Fibroblast of skin of right biceps (primary cell): ENCODE measurements around the gene CDK3.

Experiments used
- DNase-seq: peaks from one replicate; pipeline ENCODE4 v3.0.0-alpha.2; 2013

The CDK3 gene

DNA sequence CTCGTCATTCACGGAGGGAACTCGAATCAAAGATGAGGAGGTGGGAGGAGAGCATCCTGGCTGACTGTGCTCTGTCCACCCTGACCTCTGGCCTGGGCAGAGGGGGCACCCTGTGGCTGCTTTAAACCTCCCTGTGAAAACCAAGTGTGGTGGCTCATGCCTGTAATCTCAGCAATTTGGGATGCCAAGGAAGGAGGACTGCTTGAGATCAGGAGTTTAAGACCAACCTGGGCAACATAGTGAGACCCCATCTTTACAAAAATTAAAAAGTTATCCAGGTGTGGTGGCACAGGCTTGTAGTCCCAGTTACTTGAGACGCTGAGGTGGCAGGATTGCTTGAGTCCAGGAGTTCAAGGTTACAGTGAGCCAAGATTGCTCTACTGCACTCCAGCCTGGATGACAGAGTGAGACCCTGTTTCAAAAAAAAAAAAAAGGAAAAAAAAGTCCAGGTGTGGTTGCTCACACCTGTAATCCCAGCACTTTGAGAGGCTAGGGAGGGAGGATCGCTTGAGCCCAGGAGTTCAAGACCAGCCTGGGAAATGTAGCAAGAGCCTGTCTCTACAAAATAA lies 5.8 kb upstream of the CDK3 start:
- no peak for DNase-seq

GRCh38 chr17:75995385-75995925 lies 5.2 kb upstream of the CDK3 start:
- no peak for DNase-seq

DNA sequence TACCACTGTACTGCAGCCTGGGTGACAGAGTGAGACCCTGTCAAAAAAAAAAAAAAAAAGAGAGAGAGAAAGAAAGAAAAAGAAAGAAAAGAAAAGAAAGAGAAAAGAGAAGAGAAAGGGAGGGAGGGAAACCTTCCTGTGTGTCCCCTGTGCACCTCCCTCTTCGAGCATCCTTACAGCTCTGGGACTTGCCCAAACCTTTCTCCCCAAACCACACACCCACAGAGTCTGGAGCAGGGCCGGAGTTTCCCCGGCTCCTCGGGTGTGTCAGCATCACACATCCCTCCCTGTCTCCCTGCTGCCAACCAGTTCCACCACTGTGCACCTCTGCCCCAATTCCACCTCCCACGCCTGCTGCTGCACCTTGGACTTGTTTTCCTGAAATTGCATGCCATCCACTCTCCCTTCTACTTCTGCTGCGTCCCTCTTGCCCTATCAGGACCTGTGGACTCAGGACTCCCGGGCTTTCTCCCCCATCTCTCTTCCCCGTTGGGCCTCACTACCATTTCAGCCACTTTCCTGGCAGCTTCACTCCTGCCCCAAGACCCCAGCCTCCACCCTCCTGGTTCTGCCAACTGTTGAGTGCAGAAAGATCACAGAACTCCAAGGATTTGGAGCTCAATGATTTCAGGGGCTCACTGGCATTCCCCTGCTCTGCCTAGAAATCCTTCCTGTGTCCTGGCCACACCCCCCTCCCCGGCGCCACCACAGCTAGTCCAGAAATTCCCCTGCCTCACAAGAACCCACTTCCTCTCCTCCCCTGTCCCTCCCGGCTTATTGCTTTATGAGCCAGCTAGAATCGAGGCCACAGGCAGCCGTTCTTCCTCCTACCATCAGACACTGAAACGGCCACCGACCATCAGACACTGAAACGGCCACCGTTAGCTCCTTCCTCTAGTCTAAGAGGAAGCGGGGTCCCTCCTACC lies 3.7 kb upstream of the CDK3 start:
- peak; percentile 73 for DNase-seq

DNA sequence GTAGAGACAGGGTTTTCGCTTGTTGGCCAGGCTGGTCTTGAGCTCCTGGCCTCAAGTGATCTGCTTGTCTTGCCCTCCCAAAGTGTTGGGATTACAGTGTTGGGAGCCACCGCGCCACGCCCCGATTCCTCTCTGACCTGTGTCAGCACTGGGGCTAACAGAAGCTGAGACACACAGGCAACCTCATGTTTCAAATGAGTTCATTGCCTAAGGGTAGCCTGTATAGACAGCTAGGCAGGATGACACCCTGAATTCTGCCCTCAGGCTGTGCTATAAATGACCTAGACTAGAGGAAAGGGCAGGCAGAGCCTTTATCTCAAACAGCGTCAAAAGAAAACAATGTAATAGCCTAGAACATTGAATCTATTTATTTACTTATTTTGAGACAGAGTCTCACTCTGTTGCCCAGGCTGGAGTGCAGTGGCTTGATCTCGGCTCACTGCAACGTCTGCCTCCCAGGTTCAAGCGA lies 2.3 kb upstream of the CDK3 start:
- no peak for DNase-seq

- DNase-seq = peak; percentile 40
These were observed 470 bp upstream of the CDK3 start for GRCh38 chr17:76000016-76000754.

GRCh38 chr17:76002100-76002499 lies 1.4 kb downstream of the CDK3 start:
- no peak for DNase-seq

DNA sequence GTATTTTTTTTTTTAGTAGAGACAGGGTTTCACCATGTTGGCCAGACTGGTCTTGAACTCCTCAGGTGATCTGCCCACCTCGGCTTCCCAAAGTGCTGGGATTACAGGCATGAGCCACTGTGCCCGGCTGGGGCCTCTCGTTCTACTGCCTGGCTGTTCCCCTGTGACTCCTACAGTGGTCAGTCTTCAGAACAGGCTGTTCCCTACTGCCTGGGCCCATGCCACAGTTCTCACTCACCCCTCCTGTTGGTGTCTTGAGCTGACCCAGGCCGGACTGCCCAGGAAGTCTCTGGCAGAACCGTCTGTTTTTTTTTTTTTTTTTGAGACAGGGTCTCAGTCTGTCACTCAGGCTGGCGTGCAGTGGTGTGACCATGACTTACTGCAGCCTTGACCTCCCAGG lies 3.3 kb downstream of the CDK3 start:
- no peak for DNase-seq

DNA sequence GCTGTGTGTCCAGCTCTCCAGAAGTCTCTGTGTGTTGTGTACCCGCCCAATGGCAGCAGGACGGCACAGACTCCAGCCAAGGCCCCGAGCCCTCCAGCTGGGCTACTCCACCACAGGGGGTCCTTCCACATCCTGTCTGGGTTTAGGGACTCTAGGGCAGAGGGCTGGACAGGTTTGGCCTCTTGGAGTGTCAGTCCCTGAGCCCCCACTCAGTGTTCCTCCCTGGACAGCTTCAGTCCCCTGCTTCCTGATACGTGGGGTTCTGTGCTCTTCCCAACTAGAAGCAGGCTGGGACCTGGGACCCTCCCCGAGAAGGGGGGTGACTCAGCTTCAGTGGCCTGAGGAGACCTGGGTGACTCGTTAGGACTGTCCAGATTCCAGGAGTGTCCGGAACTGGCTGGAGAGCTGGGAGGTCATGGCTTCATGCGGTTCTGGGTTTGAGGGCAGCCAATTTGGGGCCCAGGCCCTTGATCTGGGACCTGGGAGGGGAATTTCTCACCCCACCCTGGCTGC lies 4.2 kb downstream of the CDK3 start:
- peak; percentile 14 for DNase-seq

DNA sequence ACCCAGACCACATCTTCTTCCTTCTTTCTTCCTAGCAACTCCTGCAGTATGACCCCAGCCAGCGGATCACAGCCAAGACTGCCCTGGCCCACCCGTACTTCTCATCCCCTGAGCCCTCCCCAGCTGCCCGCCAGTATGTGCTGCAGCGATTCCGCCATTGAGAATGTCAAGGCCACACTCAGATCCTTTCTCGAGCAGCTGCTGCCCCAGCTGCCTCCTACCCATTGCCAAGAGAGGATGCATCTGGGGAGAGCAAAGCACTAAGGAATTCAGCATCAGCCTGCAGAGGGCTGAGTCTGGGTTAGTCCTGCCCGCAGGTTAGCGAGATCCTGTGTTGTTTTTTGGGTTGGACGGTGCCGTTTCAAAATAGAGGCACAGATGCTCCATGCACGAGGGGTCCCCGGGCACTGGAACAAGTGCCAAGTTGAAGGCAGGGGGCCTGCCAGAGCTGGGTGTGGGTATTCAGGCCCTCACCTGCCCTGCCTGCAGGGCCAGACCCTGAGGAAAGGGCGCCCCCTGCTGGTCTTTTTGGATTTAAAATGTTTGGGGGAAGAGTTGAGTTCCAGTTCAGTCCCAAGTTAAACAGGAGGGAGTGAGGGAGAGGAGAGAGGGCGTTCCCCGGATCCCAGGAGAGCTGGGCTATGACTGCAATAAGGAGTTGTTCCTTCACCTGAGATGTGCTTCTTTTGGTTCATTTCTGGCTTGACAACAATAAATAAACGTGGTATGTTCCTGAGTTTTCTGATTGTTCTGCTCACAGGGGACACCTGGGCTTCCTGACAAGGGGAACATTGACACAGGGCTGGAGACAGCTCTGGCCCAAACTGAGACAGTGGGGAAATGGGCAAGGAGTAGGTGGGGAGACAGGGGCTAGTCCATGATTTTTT lies 4.9 kb downstream of the CDK3 start:
- DNase-seq = peak; percentile 61

DNA sequence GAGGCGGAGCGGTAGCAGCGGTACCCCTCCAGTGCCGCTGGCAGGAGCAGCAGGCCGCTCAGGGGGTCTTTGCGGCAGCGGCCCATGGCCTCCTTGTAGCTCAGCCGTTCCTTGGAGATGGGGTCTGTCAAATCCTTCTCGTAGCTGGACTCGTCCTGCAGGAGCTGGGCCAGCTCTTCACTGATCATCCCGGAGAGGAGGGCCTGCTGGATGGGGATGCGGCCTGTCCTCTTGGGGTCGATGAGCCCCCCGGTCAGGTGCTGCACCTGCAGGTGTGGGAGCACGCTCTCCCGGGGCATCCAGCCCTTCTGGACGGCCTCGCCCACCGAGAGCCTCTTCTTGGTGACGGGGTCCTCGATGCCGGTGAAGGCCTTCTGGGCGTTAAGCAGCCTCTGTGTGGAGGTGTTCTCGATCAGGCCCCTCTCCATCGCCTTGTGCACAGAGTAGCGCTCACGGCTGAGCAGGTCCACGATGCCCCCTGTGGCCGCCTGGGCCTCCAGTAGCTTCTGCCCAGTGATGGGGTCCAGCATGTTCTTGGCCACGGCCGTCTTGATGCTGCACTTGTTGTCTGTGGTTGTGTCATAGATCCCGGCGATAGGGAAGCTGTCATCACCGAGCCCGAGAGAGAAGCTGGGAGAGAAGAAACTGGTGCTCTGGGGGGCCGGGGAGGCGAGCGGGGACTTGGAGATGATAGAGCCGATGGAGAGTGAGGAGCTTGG lies 6.6 kb downstream of the CDK3 start:
- no peak for DNase-seq

DNA sequence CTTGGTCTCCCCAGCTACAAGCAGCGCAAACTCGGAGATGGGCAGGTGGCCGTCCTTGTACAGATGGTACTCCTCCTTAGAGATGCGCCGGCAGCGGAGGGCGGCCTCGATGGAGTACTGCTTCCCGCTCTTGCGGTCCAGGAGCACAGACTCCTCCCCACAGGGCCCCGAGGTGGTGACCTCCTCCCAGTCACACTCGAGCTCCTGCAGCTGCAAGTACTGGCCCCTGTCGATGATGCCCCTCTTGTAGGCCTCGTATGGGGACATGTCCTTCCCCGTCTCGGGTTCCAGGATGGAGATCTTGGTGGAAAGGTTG lies 7.2 kb downstream of the CDK3 start:
- DNase-seq = no peak

DNA sequence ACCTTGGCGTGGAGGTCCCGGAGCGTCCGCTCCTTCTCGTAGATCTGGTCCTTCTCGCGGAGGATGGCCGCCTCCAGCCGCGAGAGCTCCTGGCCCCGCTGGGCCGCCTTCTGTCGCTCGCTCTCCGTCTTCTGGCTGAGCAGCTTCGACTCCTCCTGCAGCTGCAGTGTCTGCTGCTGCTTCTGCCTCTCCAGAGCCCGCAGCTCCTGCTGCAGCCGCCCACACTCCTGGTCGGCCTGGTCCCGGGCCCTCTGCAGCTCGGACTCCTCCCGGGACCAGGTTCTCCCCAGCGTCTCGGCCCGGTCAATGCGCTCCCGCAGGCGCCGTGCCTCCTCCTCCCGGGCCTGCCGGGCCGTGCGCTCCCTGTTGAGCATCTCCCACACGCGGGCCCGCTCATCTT lies 7.6 kb downstream of the CDK3 start:
- no peak for DNase-seq

DNA sequence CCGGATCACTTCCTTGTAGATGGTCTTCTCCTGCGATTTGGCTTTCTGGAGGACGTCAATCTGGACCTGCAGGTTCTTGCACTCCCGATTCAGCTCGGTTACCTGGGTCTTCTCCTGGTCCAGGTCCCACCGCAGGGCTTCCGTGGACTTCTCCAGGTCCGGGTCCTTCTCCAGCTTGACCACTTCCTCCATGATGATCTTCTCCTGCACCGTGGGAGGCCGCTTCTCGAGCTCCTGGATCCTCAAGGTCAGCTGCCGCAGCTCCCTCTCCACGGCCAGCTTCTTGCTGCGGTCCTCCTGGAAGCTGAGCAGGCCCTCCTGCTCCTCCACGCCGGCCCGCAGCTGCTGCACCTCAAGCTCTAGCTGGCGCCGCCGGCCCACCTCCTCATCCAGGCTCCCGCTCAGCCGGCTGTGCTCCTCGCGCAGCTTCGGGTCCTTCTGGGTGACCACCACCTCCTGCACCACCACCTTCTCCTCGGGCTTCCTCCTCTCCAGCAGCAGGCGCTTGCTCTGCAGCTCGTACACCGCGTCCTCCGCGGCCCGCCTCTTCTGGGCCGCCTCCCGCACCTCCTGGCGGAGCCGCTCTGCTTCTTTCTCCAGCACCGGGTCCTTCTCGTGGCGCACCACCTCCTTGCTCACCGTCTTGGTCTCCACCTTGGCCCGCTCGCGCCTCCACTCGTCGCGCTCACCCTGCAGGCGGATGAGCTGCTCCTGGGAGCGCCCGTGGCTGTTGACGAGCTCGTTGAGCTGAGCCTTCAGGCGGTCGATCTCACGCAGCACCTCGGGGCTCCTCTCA lies 8.2 kb downstream of the CDK3 start:
- no peak for DNase-seq

DNA sequence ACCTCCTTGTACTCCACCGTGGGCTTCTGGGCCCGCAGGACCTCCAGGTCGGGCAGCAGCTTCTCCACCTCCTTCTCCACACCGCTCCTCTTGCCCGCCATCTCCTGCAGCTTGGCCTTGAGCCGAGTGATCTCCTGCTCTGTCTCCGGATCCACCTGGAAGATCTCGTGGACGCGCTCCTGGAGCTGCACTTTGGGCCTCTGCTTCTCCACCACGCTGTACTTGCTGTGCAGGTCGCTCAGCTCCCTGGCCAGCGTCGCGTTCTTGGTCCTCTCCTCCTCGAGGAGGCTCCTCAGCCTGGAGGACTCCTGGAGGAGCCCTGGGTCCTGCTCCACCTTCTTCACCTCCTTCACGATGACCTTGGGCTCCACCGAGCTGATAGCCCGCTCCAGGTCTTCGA lies 8.8 kb downstream of the CDK3 start:
- DNase-seq = no peak

GRCh38 chr17:76009969-76010661 lies 9.5 kb downstream of the CDK3 start:
- no peak for DNase-seq

DNA sequence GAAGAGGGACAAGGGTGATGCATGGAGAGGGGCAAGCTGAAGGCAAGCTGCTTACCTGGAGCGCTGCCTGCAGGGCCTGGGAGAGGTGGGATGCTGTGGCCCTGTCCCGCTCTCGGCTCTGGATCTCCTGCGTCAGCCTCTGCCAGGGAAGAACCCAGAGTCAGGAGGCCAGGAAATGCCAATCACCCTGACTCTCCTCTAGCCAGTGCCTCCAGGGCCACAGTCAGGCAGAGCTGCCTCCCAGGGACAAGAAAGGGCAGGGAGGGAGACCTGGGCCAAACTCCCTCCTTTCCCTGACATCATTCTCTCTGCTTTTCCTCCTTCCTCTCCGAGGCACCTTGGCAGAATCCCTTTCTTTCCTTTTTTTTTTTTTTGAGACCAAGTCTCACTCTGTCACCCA lies 11.3 kb downstream of the CDK3 start:
- no peak for DNase-seq

GRCh38 chr17:76013377-76013932 lies 12.8 kb downstream of the CDK3 start:
- DNase-seq = no peak

GRCh38 chr17:76014100-76014924 lies 13.7 kb downstream of the CDK3 start:
- peak; percentile 62 for DNase-seq

- DNase-seq = no peak
These were observed 14.2 kb downstream of the CDK3 start for GRCh38 chr17:76014925-76015261.
